GM23248 (cell line): ENCODE data around the gene SLC35F3. TPM values are rescaled to one million over a fixed set of nuclear protein-coding genes. Genes with fewer than 3 reads are reported as not detected.
A peak's percentile ranks its signal among the peaks of the same experiment; 100 is the strongest.

ENCODE experiments used
- DNase-seq: peaks from one replicate; pipeline ENCODE4 v3.0.0-alpha.2; 2015
- H2AFZ ChIP-seq: fragments of 200-600 bp; sonication (generic); 2 replicates; pipeline ENCODE4 v1.6.1; 2016; ENCODE audit warnings: antibody characterized with exemption
- H3F3A ChIP-seq: fragments of 200-600 bp; sonication (generic); 2 replicates; pipeline ENCODE4 v1.6.1; 2016; ENCODE audit warnings: mild to moderate bottlenecking, antibody characterized with exemption, mixed run types; ENCODE audit not compliant: insufficient read depth
- H3K27ac ChIP-seq: fragments of 200-600 bp; sonication (generic); 2 replicates; pipeline ENCODE4 v1.5.1; 2016; ENCODE audit warnings: mild to moderate bottlenecking
- H3K27me3 ChIP-seq: fragments of 200-600 bp; sonication (generic); replicated peaks from 2 replicates; pipeline ENCODE4 v1.6.1; 2016; ENCODE audit warnings: mild to moderate bottlenecking; ENCODE audit not compliant: insufficient read depth
- H3K36me3 ChIP-seq: fragments of 200-600 bp; sonication (generic); 2 replicates; pipeline ENCODE4 v1.6.1; 2016; ENCODE audit warnings: low read depth, mild to moderate bottlenecking
- H3K4me1 ChIP-seq: fragments of 200-600 bp; sonication (generic); 2 replicates; pipeline ENCODE4 v1.6.1; 2016; ENCODE audit warnings: mild to moderate bottlenecking; ENCODE audit not compliant: insufficient read depth
- H3K4me2 ChIP-seq: fragments of 200-600 bp; sonication (generic); one replicate; pipeline ENCODE4 v1.6.1; 2016; ENCODE audit warnings: mild to moderate bottlenecking; ENCODE audit not compliant: unreplicated experiment
- H3K4me3 ChIP-seq: fragments of 200-600 bp; sonication (generic); 2 replicates; pipeline ENCODE4 v1.5.1; 2016; ENCODE audit warnings: mild to moderate bottlenecking
- H3K79me2 ChIP-seq: fragments of 200-600 bp; sonication (generic); 2 replicates; pipeline ENCODE4 v1.6.1; 2016; ENCODE audit warnings: mild to moderate bottlenecking; ENCODE audit not compliant: insufficient read depth
- H3K9ac ChIP-seq: fragments of 200-600 bp; sonication (generic); 2 replicates; pipeline ENCODE4 v1.6.1; 2016; ENCODE audit warnings: mild to moderate bottlenecking
- H3K9me2 ChIP-seq: fragments of 200-600 bp; sonication (generic); 2 replicates; pipeline ENCODE4 v1.6.1; 2016; ENCODE audit warnings: mixed run types, mild to moderate bottlenecking, moderate library complexity; ENCODE audit not compliant: insufficient read depth
- H3K9me3 ChIP-seq: fragments of 200-600 bp; sonication (generic); one replicate; pipeline ENCODE4 v1.6.1; 2017; ENCODE audit warnings: low read depth
- H4K20me1 ChIP-seq: fragments of 200-600 bp; sonication (generic); 2 replicates; pipeline ENCODE4 v1.6.0; 2016; ENCODE audit not compliant: insufficient read depth
- EZH2 ChIP-seq: fragments of 200-600 bp; sonication (generic); IDR thresholded peaks from 2 replicates; pipeline ENCODE4 v1.6.1; 2018; ENCODE audit warnings: antibody characterized with exemption, mild to moderate bottlenecking; ENCODE audit not compliant: insufficient read depth, poor library complexity, severe bottlenecking
- EZH2phosphoT487 ChIP-seq: fragments of 200-600 bp; sonication (generic); IDR thresholded peaks from 2 replicates; pipeline ENCODE4 v1.6.1; 2018; ENCODE audit warnings: antibody characterized with exemption, moderate library complexity, mild to moderate bottlenecking, low read depth; ENCODE audit not compliant: insufficient read depth
- WGBS, 2 experiments: methylation state at CpG; one replicate each; pipeline ENCODE4 v1.1.6; 2015 to 2017; ENCODE audit warnings: low lambda C conversion rate in 2 of 2, low coverage in 1 of 2; ENCODE audit errors: missing lambda C conversion rate in 2 of 2; 5-methylcytosine and 5-hydroxymethylcytosine counted together
- in situ Hi-C: fragments of 300-500 bp; cut with MboI; formaldehyde crosslinking; loops from 2 replicates; pipeline ENCODE4 v1.15.0; 2020
- polyA plus RNA-seq: library from polyadenylated mRNA; unstranded; fragments of >200 nt; fragmentation: Nextera tagmentation; extraction: Ambion mirVana; gene quantifications from 2 replicates; pipeline ENCODE4 v1.2.1, GENCODE V29; 2016
- total RNA-seq: library from RNA; depleted of rRNA; stranded (reverse); fragments of >200 nt; shearing (Covaris generic); gene quantifications from 2 replicates; pipeline ENCODE4 v1.2.3, GENCODE V29; 2014

Gene SLC35F3
- total and polyA plus RNA-seq, 2 experiments from 2014 or later, result 0.43 to 1.3 TPM

GRCh38 chr1:234326497-234327366 lies 422.3 kb downstream of the SLC35F3 start:
- Histone ChIP-seq H3K27ac (no peak overlapping the region), H3K4me3 (peak overlapping the region; percentile 56; the same call in 1 of the 2 replicates), H3K27me3 (peaks cover 20% of the 10 kb centered on the region; the same call in 1 of the 2 replicates), H2AFZ (peak overlapping the region; percentile 64), H3K9me2 (no peaks in the 10 kb centered on the region), H3K9ac (no peak overlapping the region), H4K20me1 (no peaks in the 10 kb centered on the region), H3K9me3 (no peaks in the 10 kb centered on the region), H3K4me1 (0 out of 2 replicates have a peak, but pooled peaks cover 1% of the 10 kb centered on the region), H3K79me2 (no peaks in the 10 kb centered on the region), H3F3A (no peaks in the 10 kb centered on the region), H3K4me2 (peak overlapping the region; percentile 35), H3K36me3 (no peaks in the 10 kb centered on the region)
- 26% methylated on average over 20 of the region's 20 CpGs for WGBS, 2 experiments
- no peak for TF ChIP-seq EZH2phosphoT487
- TF ChIP-seq EZH2, result no peak
- in situ Hi-C loops, result no loop called here
- peak; percentile 76 for DNase-seq

- 48 to 49% methylated on average over 9 of the region's 9 CpGs for WGBS, 2 experiments
- in situ Hi-C loops, result no loop called here
Measured at GRCh38 chr1:234327577-234328164, 423.2 kb downstream of the SLC35F3 start.

GRCh38 chr1:234330843-234331215 lies 426.4 kb downstream of the SLC35F3 start:
- H2AFZ ChIP-seq, result no peak overlapping the region
- 0 out of 2 replicates have a peak, but pooled peaks cover 6% of the 10 kb centered on the region for H3K27me3 ChIP-seq
- no peaks in the 10 kb centered on the region for H3K79me2 ChIP-seq
- H3K4me1 ChIP-seq, result 0 out of 2 replicates have a peak, but pooled peaks cover 3% of the 10 kb centered on the region
- H3K9me3 ChIP-seq, result no peaks in the 10 kb centered on the region
- H4K20me1 ChIP-seq, result no peaks in the 10 kb centered on the region
- in situ Hi-C loops, result no loop called here
- DNase-seq, result peak; percentile 33
- 67 to 68% methylated on average over 4 of the region's 4 CpGs for WGBS, 2 experiments
- H3K36me3 ChIP-seq, result no peaks in the 10 kb centered on the region
- TF ChIP-seq EZH2phosphoT487 (no peak), EZH2 (no peak)
- no peaks in the 10 kb centered on the region for H3K9me2 ChIP-seq
- H3K4me3 ChIP-seq, result no peak overlapping the region
- H3K9ac ChIP-seq, result no peak overlapping the region
- no peak overlapping the region for H3K4me2 ChIP-seq
- H3F3A ChIP-seq, result no peaks in the 10 kb centered on the region
- no peak overlapping the region for H3K27ac ChIP-seq

More at GRCh38 chr1:234327577-234328164, 423.2 kb downstream of the SLC35F3 start:
- Histone ChIP-seq H3K9me3 (no peaks in the 10 kb centered on the region), H3K9ac (no peak overlapping the region), H3K4me2 (no peak overlapping the region), H3K36me3 (no peaks in the 10 kb centered on the region), H3K4me3 (no peak overlapping the region), H3F3A (no peaks in the 10 kb centered on the region), H3K27me3 (peaks cover 20% of the 10 kb centered on the region; the same call in 1 of the 2 replicates), H3K4me1 (0 out of 2 replicates have a peak, but pooled peaks cover 3% of the 10 kb centered on the region), H3K27ac (no peak overlapping the region), H2AFZ (no peak overlapping the region), H3K79me2 (no peaks in the 10 kb centered on the region), H4K20me1 (no peaks in the 10 kb centered on the region), H3K9me2 (no peaks in the 10 kb centered on the region)
- no peak for TF ChIP-seq EZH2
- no peak for TF ChIP-seq EZH2phosphoT487
- no peak for DNase-seq

- in situ Hi-C loops, result no loop called here
- no peaks in the 10 kb centered on the region for H3K36me3 ChIP-seq
- H3K9me3 ChIP-seq, result peaks cover under 1% of the 10 kb centered on the region
- no peak overlapping the region for H3K27ac ChIP-seq
- H3K4me2 ChIP-seq, result no peak overlapping the region
- peak; percentile 68 for DNase-seq
- no peaks in the 10 kb centered on the region for H4K20me1 ChIP-seq
- H2AFZ ChIP-seq, result no peak overlapping the region
- H3K79me2 ChIP-seq, result no peaks in the 10 kb centered on the region
- H3K27me3 ChIP-seq, result no peaks in the 10 kb centered on the region
- TF ChIP-seq EZH2phosphoT487 (no peak), EZH2 (no peak)
- no peak overlapping the region for H3K9ac ChIP-seq
- 8 to 10% methylated on average over 2 of the region's 2 CpGs for WGBS, 2 experiments
- H3K4me1 ChIP-seq, result 0 out of 2 replicates have a peak, but pooled peaks cover 3% of the 10 kb centered on the region
- no peaks in the 10 kb centered on the region for H3K9me2 ChIP-seq
- no peaks in the 10 kb centered on the region for H3F3A ChIP-seq
- no peak overlapping the region for H3K4me3 ChIP-seq
Measured at GRCh38 chr1:234331507-234331906, 427.0 kb downstream of the SLC35F3 start.
